HepG2 (cell line): ENCODE measurements around the gene ADAMTS17.

Experiments used
- ASH2L ChIP-seq: fragments of 300-600, 200-600 bp; sonication (generic); IDR thresholded peaks from 2 replicates; pipeline ENCODE4 v1.7.0; 2017; ENCODE audit warnings: low read depth, mild to moderate bottlenecking, moderate library complexity, mixed read lengths, low read length; ENCODE audit not compliant: insufficient read length
- FOXK1 ChIP-seq: sonication (generic); formaldehyde crosslinking; IDR thresholded peaks from 2 replicates; pipeline ENCODE4 v1.4.0; 2020; ENCODE audit warnings: low read depth, missing genetic modification reagents, borderline replicate concordance
- MAFF ChIP-seq: IDR thresholded peaks from 2 replicates; pipeline ENCODE4 v1.6.1; 2011; ENCODE audit warnings: low read depth, low read length, improper control_type of control experiment
- RARG ChIP-seq: sonication (generic); formaldehyde crosslinking; IDR thresholded peaks from 2 replicates; pipeline ENCODE4 v1.4.0; 2020; ENCODE audit warnings: low read depth, mild to moderate bottlenecking, missing genetic modification reagents
- SMAD3 ChIP-seq: sonication (generic); formaldehyde crosslinking; IDR thresholded peaks from 2 replicates; pipeline ENCODE4 v1.4.0; 2020; ENCODE audit warnings: missing genetic modification reagents
- SP1 ChIP-seq, 2 experiments: fragments of 450-650 bp in 1 of 2; sonication (generic) in 1 of 2; formaldehyde crosslinking in 1 of 2; IDR thresholded peaks; 2 replicates each; pipeline versions ENCODE4 v1.4.0 to v1.6.1; 2016 to 2020; ENCODE audit warnings: missing genetic modification reagents in 1 of 2
- ZFP41 ChIP-seq: sonication (generic); formaldehyde crosslinking; IDR thresholded peaks from 2 replicates; pipeline ENCODE4 v1.4.0; 2020; ENCODE audit warnings: mild to moderate bottlenecking, missing genetic modification reagents, borderline replicate concordance
- ZNF501 ChIP-seq: sonication (generic); formaldehyde crosslinking; IDR thresholded peaks from 2 replicates; pipeline ENCODE4 v1.5.1; 2020; ENCODE audit warnings: mild to moderate bottlenecking, moderate library complexity, missing genetic modification reagents

- TF ChIP-seq RARG (CRISPR knock-in tag) (no peak), ASH2L (no peak), ZFP41 (CRISPR knock-in tag) (no peak), MAFF (no peak), FOXK1 (CRISPR knock-in tag) (no peak), SP1 (IDR thresholded peaks at IDR 0.05) (no peak), SP1 (CRISPR knock-in tag; IDR thresholded peaks at IDR 0.05) (no peak), ZNF501 (CRISPR knock-in tag) (no peak), SMAD3 (CRISPR knock-in tag) (no peak)
Observed at GRCh38 chr15:99979371-99979770, 362.4 kb downstream of the ADAMTS17 start.
